Measurements from ENCODE around the gene NOL7. TPM values are rescaled to one million over a fixed set of nuclear protein-coding genes. Genes with fewer than 3 reads are reported as not detected.
A peak's percentile ranks its signal among the peaks of the same experiment; 100 is the strongest.

The NOL7 gene
- total RNA-seq, 1 experiment from 2014 or later, result 95.4 TPM

- intact Hi-C loops (cut with micrococcal nuclease), result no loop called here
- H3K4me3 ChIP-seq (ENCODE audit: low read length), result no peak overlapping the region
- no TSS peak for BruUV-seq (replicated peaks)
- H3K27ac ChIP-seq (ENCODE audit: low read length), result no peak overlapping the region
- no peak overlapping the region for H2AFZ ChIP-seq (ENCODE audit: low read length)
- no peaks in the 10 kb centered on the region for H3K9me2 ChIP-seq (replicated peaks; ENCODE audit: low read length)
- H4K20me1 ChIP-seq (ENCODE audit: low read length), result no peaks in the 10 kb centered on the region
- DNase-seq (peak; percentile 44), ATAC-seq (peak; percentile 92)
- no peaks in the 10 kb centered on the region for H3K36me3 ChIP-seq (ENCODE audit: low read depth, low read length)
- H3K9me3 ChIP-seq (ENCODE audit: low read length), result no peaks in the 10 kb centered on the region
- 0 out of 2 replicates have a peak, but pooled peaks cover 7% of the 10 kb centered on the region for H3K79me2 ChIP-seq (ENCODE audit: low read length)
- TF ChIP-seq EZH2phosphoT487 (IDR thresholded peaks at IDR 0.05; ENCODE audit: borderline replicate concordance, low read length), result no peak
- TF ChIP-seq EZH2 (IDR thresholded peaks at IDR 0.05; ENCODE audit: low read length, unreplicated experiment), result no peak
- TF ChIP-seq CTCF (conservative IDR thresholded peaks at IDR 0.05; ENCODE audit: low read depth, low read length), result no peak
- ChIA-PET POLR2A (ENCODE audit: unreplicated experiment) (no interaction called here), CTCF (no interaction called here)
- H3K9ac ChIP-seq (ENCODE audit: low read length), result no peak overlapping the region
- no peaks in the 10 kb centered on the region for H3K27me3 ChIP-seq (ENCODE audit: low read length)
- peak overlapping the region; percentile 16; the same call in 1 of the 2 replicates for H3K4me2 ChIP-seq (ENCODE audit: low read length)
- H3K4me1 ChIP-seq (ENCODE audit: insufficient read depth, low read length), result peaks cover 9% of the 10 kb centered on the region; the same call in 1 of the 2 replicates
- H3F3A ChIP-seq (ENCODE audit: low read length, unreplicated experiment), result no peaks in the 10 kb centered on the region
These were observed 38.2 kb downstream of the NOL7 start for GRCh38 chr6:13653296-13653695.

- ATAC-seq (no peak), DNase-seq (no peak)
- H3K9ac ChIP-seq (ENCODE audit: low read length), result no peak overlapping the region
- H3K4me3 ChIP-seq (ENCODE audit: low read length), result no peak overlapping the region
- H3K36me3 ChIP-seq (ENCODE audit: low read depth, low read length), result no peaks in the 10 kb centered on the region
- CTCF ChIA-PET, result no interaction called here
- no TSS peak for BruUV-seq (replicated peaks)
- no peak overlapping the region for H3K27ac ChIP-seq (ENCODE audit: low read length)
- H3K9me3 ChIP-seq (ENCODE audit: low read length), result no peaks in the 10 kb centered on the region
- no peak overlapping the region for H2AFZ ChIP-seq (ENCODE audit: low read length)
- TF ChIP-seq EZH2phosphoT487 (IDR thresholded peaks at IDR 0.05; ENCODE audit: borderline replicate concordance, low read length), result no peak
- TF ChIP-seq CTCF (conservative IDR thresholded peaks at IDR 0.05; ENCODE audit: low read depth, low read length), result no peak
- no peak for TF ChIP-seq EZH2 (IDR thresholded peaks at IDR 0.05; ENCODE audit: low read length, unreplicated experiment)
- H3K79me2 ChIP-seq (ENCODE audit: low read length), result peaks cover 19% of the 10 kb centered on the region
- H4K20me1 ChIP-seq (ENCODE audit: low read length), result no peaks in the 10 kb centered on the region
- H3K4me2 ChIP-seq (ENCODE audit: low read length), result no peak overlapping the region
- no peaks in the 10 kb centered on the region for H3K9me2 ChIP-seq (replicated peaks; ENCODE audit: low read length)
- POLR2A ChIA-PET (ENCODE audit: unreplicated experiment), result no interaction called here
- H3K27me3 ChIP-seq (ENCODE audit: low read length), result no peaks in the 10 kb centered on the region
- H3K4me1 ChIP-seq (ENCODE audit: insufficient read depth, low read length), result peaks cover 9% of the 10 kb centered on the region; the same call in 1 of the 2 replicates
- intact Hi-C loops (cut with micrococcal nuclease), result no loop called here
- no peaks in the 10 kb centered on the region for H3F3A ChIP-seq (ENCODE audit: low read length, unreplicated experiment)
These were observed 39.4 kb downstream of the NOL7 start for GRCh38 chr6:13654496-13654895.

GRCh38 chr6:13655700-13656099 lies 40.6 kb downstream of the NOL7 start:
- Histone ChIP-seq H3K4me2 (ENCODE audit: low read length) (no peak overlapping the region), H3K9ac (ENCODE audit: low read length) (no peak overlapping the region), H3K36me3 (ENCODE audit: low read depth, low read length) (no peaks in the 10 kb centered on the region), H3K9me2 (replicated peaks; ENCODE audit: low read length) (no peaks in the 10 kb centered on the region), H3K9me3 (ENCODE audit: low read length) (no peaks in the 10 kb centered on the region), H3K4me1 (ENCODE audit: insufficient read depth, low read length) (peaks cover 9% of the 10 kb centered on the region; the same call in 1 of the 2 replicates), H3F3A (ENCODE audit: low read length, unreplicated experiment) (no peaks in the 10 kb centered on the region), H3K27me3 (ENCODE audit: low read length) (no peaks in the 10 kb centered on the region), H3K4me3 (ENCODE audit: low read length) (no peak overlapping the region), H3K79me2 (ENCODE audit: low read length) (peaks cover 31% of the 10 kb centered on the region), H2AFZ (ENCODE audit: low read length) (no peak overlapping the region), H3K27ac (ENCODE audit: low read length) (no peak overlapping the region), H4K20me1 (ENCODE audit: low read length) (peaks cover 8% of the 10 kb centered on the region; the same call in 1 of the 2 replicates)
- TF ChIP-seq CTCF (conservative IDR thresholded peaks at IDR 0.05; ENCODE audit: low read depth, low read length) (no peak), EZH2 (IDR thresholded peaks at IDR 0.05; ENCODE audit: low read length, unreplicated experiment) (no peak), EZH2phosphoT487 (IDR thresholded peaks at IDR 0.05; ENCODE audit: borderline replicate concordance, low read length) (no peak)
- DNase-seq, result no peak
- intact Hi-C loops (cut with micrococcal nuclease), result no loop called here
- POLR2A ChIA-PET (ENCODE audit: unreplicated experiment), result no interaction called here
- BruUV-seq (replicated peaks), result no TSS peak
- CTCF ChIA-PET, result no interaction called here
- ATAC-seq, result no peak

All from PC-3 (cell line).